GM18505 (cell line): ENCODE measurements around the gene CDCA4.
A peak's percentile ranks its signal among the peaks of the same experiment; 100 is the strongest.

Source experiments
- ATAC-seq: cut with Tn5 transposase; IDR thresholded peaks from one replicate; pipeline ENCODE4 v1.9.1; 2021; ENCODE audit not compliant: unreplicated experiment
- POLR2A ChIP-seq: IDR thresholded peaks from 4 replicates; pipeline ENCODE4 v1.6.1; 2011; ENCODE audit warnings: borderline replicate concordance; ENCODE audit not compliant: insufficient read depth, insufficient read length; ENCODE audit errors: extremely low read depth

Gene CDCA4

GRCh38 chr14:105010891-105011291 lies 10.0 kb downstream of the CDCA4 start:
- ATAC-seq: no peak
- TF ChIP-seq POLR2A: no peak

GRCh38 chr14:105010106-105010505 lies 10.8 kb downstream of the CDCA4 start:
- ATAC-seq: no peak
- TF ChIP-seq POLR2A: no peak

GRCh38 chr14:105007593-105008264 lies 13.2 kb downstream of the CDCA4 start:
- TF ChIP-seq POLR2A: no peak
- ATAC-seq: no peak

- TF ChIP-seq POLR2A: no peak
- ATAC-seq: no peak
Measured at GRCh38 chr14:105006831-105007592, 13.9 kb downstream of the CDCA4 start.

GRCh38 chr14:105005929-105006830 lies 14.7 kb downstream of the CDCA4 start:
- TF ChIP-seq POLR2A: peak; percentile 6
- no peak for ATAC-seq

GRCh38 chr14:105005329-105005928 lies 15.5 kb downstream of the CDCA4 start:
- no peak for TF ChIP-seq POLR2A
- ATAC-seq: no peak

GRCh38 chr14:104999361-104999760 lies 21.5 kb downstream of the CDCA4 start:
- no peak for TF ChIP-seq POLR2A
- no peak for ATAC-seq

GRCh38 chr14:104998801-104999200 lies 22.1 kb downstream of the CDCA4 start:
- ATAC-seq: no peak
- no peak for TF ChIP-seq POLR2A

GRCh38 chr14:104996483-104996882 lies 24.4 kb downstream of the CDCA4 start:
- ATAC-seq: no peak
- TF ChIP-seq POLR2A: no peak

GRCh38 chr14:104996032-104996431 lies 24.9 kb downstream of the CDCA4 start:
- ATAC-seq: no peak
- no peak for TF ChIP-seq POLR2A

- ATAC-seq: no peak
- no peak for TF ChIP-seq POLR2A
Measured at GRCh38 chr14:104994978-104995377, 25.9 kb downstream of the CDCA4 start.

GRCh38 chr14:104993808-104994591 lies 26.9 kb downstream of the CDCA4 start:
- TF ChIP-seq POLR2A: no peak
- ATAC-seq: no peak
